MM.1S (cell line): ENCODE measurements around the gene UTP11.

Experiments
- DNase-seq: peaks from one replicate; pipeline ENCODE4 v3.0.0-alpha.2; 2015
- H2AFZ ChIP-seq: fragments of 300-600 bp; sonication (generic); 2 replicates; pipeline ENCODE4 v1.6.0; 2016; ENCODE audit warnings: antibody characterized with exemption, low read length
- H3F3A ChIP-seq: fragments of 300-600 bp; sonication (generic); 2 replicates; pipeline ENCODE4 v1.6.1; 2016; ENCODE audit warnings: mild to moderate bottlenecking, antibody characterized with exemption, low read length, moderate library complexity, mixed read lengths; ENCODE audit not compliant: insufficient read depth
- H3K27ac ChIP-seq: fragments of 300-600 bp; sonication (generic); 2 replicates; pipeline ENCODE4 v1.5.1; 2016; ENCODE audit warnings: mild to moderate bottlenecking, low read length
- H3K27me3 ChIP-seq: fragments of 300-600 bp; sonication (generic); replicated peaks from 2 replicates; pipeline ENCODE4 v1.6.0; 2016; ENCODE audit warnings: low read length; ENCODE audit not compliant: insufficient read depth
- H3K36me3 ChIP-seq: fragments of 300-600 bp; sonication (generic); replicated peaks from 2 replicates; pipeline ENCODE4 v1.6.1; 2016; ENCODE audit warnings: mild to moderate bottlenecking, low read length, mixed read lengths; ENCODE audit not compliant: insufficient read depth
- H3K4me1 ChIP-seq: fragments of 300-600 bp; sonication (generic); 2 replicates; pipeline ENCODE4 v1.6.1; 2016; ENCODE audit warnings: low read length, mixed read lengths
- H3K4me2 ChIP-seq: fragments of 300-600 bp; sonication (generic); 2 replicates; pipeline ENCODE4 v1.6.0; 2016; ENCODE audit warnings: low read depth, low read length
- H3K4me3 ChIP-seq: fragments of 300-600 bp; sonication (generic); 2 replicates; pipeline ENCODE4 v1.5.1; 2016; ENCODE audit warnings: low read length, mixed read lengths
- H3K79me2 ChIP-seq: fragments of 300-600 bp; sonication (generic); 2 replicates; pipeline ENCODE4 v1.6.1; 2016; ENCODE audit warnings: mixed run types, low read length, mixed read lengths
- H3K9ac ChIP-seq: fragments of 300-600 bp; sonication (generic); 2 replicates; pipeline ENCODE4 v1.6.1; 2016; ENCODE audit warnings: low read length, mixed read lengths
- H3K9me2 ChIP-seq: fragments of 300-600 bp; sonication (generic); replicated peaks from 2 replicates; pipeline ENCODE4 v1.6.1; 2016; ENCODE audit warnings: mild to moderate bottlenecking, low read length, mixed read lengths; ENCODE audit not compliant: insufficient read depth
- H3K9me3 ChIP-seq: fragments of 300-600 bp; sonication (generic); replicated peaks from 2 replicates; pipeline ENCODE4 v1.6.1; 2016; ENCODE audit warnings: mild to moderate bottlenecking, low read length, mixed read lengths; ENCODE audit not compliant: insufficient read depth
- H4K20me1 ChIP-seq: fragments of 300-600 bp; sonication (generic); 2 replicates; pipeline ENCODE4 v1.6.1; 2016; ENCODE audit warnings: mild to moderate bottlenecking, low read length, moderate library complexity, mixed read lengths; ENCODE audit not compliant: insufficient read depth
- CTCF ChIP-seq: fragments of 300-600 bp; sonication (generic); IDR thresholded peaks from 2 replicates; pipeline ENCODE4 v1.5.1; 2016; ENCODE audit warnings: antibody characterized with exemption, low read length, mixed read lengths
- EZH2 ChIP-seq: fragments of 300-600 bp; sonication (generic); optimal IDR thresholded peaks from 2 replicates; pipeline ENCODE3; 2017; ENCODE audit warnings: low read depth, mild to moderate bottlenecking, antibody characterized with exemption, low read length, mixed read lengths
- EZH2phosphoT487 ChIP-seq: fragments of 300-600 bp; sonication (generic); IDR thresholded peaks from 2 replicates; pipeline ENCODE4 v1.6.1; 2018; ENCODE audit warnings: antibody characterized with exemption, low read length

The UTP11 gene

GRCh38 chr1:38055965-38056364 lies 43.4 kb downstream of the UTP11 start:
- Histone ChIP-seq H2AFZ (no peak overlapping the region), H3K4me1 (no peaks in the 10 kb centered on the region), H3K9me3 (no peaks in the 10 kb centered on the region), H3K36me3 (no peaks in the 10 kb centered on the region), H3K9me2 (no peaks in the 10 kb centered on the region), H3F3A (no peaks in the 10 kb centered on the region), H3K27me3 (no peaks in the 10 kb centered on the region), H3K9ac (no peak overlapping the region), H3K27ac (no peak overlapping the region), H3K4me3 (no peak overlapping the region), H3K79me2 (no peaks in the 10 kb centered on the region), H4K20me1 (no peaks in the 10 kb centered on the region), H3K4me2 (no peak overlapping the region)
- DNase-seq = no peak
- TF ChIP-seq EZH2 = no peak
- TF ChIP-seq CTCF = no peak
- TF ChIP-seq EZH2phosphoT487 = no peak

DNA sequence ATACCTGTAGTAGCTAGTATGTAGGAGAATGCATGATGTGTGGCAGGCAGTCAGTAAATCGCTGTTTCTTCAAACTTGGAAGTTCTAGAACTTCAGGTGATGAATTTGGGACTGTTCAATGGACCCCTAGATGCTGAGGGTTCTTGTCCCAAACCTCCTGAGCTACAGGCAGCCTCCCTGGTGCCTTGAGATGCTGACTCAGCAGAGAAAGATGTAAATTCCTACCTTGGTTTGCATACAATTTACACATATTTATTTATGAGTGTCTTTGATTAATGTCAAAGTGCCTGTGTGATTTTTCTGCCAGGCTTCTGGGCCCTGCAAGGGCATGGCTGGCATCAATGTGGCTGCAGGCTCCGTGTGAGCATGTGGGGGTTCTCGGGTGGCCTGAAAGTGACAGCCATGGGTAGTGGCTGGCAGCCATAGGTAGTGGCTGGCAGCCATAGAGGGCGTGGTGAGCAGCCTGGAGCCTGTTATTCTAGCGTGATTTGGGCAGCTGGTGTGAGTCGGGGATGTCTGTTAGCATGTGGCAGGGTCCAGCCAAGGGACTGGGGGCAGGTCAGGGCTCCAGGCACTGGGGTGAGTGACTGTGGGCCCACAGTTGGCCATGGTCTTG lies 47.2 kb downstream of the UTP11 start:
- Histone ChIP-seq H3K9me2 (no peaks in the 10 kb centered on the region), H3K4me3 (no peak overlapping the region), H3F3A (no peaks in the 10 kb centered on the region), H3K36me3 (no peaks in the 10 kb centered on the region), H3K9ac (no peak overlapping the region), H3K4me1 (no peaks in the 10 kb centered on the region), H2AFZ (no peak overlapping the region), H3K4me2 (no peak overlapping the region), H3K79me2 (no peaks in the 10 kb centered on the region), H3K27me3 (no peaks in the 10 kb centered on the region), H3K27ac (no peak overlapping the region), H4K20me1 (no peaks in the 10 kb centered on the region), H3K9me3 (no peaks in the 10 kb centered on the region)
- DNase-seq = no peak
- TF ChIP-seq EZH2phosphoT487 (no peak), EZH2 (no peak), CTCF (no peak)

DNA sequence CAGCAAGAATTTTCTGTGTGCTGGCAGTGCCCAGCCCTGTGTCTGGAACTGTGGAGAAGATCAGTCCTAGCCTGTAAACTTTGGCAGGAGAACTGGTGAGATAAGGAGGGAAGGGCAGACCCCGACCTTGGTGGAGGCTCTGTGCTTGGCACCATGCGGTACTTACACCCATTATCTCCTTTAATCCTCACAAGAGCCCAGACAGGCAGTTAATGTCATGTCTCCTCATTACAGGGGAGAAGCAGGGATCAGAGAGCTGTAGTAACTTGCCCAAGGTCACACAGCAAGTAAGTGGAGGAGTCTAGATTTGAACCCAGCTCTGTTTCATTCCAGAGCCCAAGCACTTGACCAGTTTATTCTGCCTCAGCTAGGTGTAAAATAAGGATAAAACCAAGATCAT lies 48.0 kb downstream of the UTP11 start:
- no peak for DNase-seq
- H3K27me3 ChIP-seq = no peaks in the 10 kb centered on the region
- no peak overlapping the region for H3K9ac ChIP-seq
- TF ChIP-seq CTCF = no peak
- no peak for TF ChIP-seq EZH2phosphoT487
- TF ChIP-seq EZH2 = no peak
- H3K4me1 ChIP-seq = no peaks in the 10 kb centered on the region
- H3K27ac ChIP-seq = no peak overlapping the region
- no peaks in the 10 kb centered on the region for H3K9me3 ChIP-seq
- H3K36me3 ChIP-seq = no peaks in the 10 kb centered on the region
- no peak overlapping the region for H3K4me3 ChIP-seq
- no peak overlapping the region for H3K4me2 ChIP-seq
- H4K20me1 ChIP-seq = no peaks in the 10 kb centered on the region
- H3K9me2 ChIP-seq = no peaks in the 10 kb centered on the region
- no peaks in the 10 kb centered on the region for H3F3A ChIP-seq
- H3K79me2 ChIP-seq = no peaks in the 10 kb centered on the region
- no peak overlapping the region for H2AFZ ChIP-seq
